22Rv1 (cell line): ENCODE results near the gene SLC6A8.

Experiments
- ZFX ChIP-seq: fragments of 450-650 bp; IDR thresholded peaks from 2 replicates; pipeline ENCODE4 v1.6.1; 2017; ENCODE audit warnings: antibody characterized with exemption, borderline replicate concordance
- TF ChIP-seq, protein P1 (sequence below): fragments of 450-650 bp; IDR thresholded peaks from 2 replicates; pipeline ENCODE4 v1.5.1; 2017; ENCODE audit warnings: mild to moderate bottlenecking

DNA sequence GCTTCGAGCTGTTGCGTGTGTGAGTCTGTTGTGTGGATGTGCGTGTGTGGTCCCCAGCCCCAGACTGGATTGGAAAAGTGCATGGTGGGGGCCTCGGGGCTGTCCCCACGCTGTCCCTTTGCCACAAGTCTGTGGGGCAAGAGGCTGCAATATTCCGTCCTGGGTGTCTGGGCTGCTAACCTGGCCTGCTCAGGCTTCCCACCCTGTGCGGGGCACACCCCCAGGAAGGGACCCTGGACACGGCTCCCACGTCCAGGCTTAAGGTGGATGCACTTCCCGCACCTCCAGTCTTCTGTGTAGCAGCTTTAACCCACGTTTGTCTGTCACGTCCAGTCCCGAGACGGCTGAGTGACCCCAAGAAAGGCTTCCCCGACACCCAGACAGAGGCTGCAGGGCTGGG is 8.4 kb downstream of the SLC6A8 start:
- TF ChIP-seq, protein P1, sequence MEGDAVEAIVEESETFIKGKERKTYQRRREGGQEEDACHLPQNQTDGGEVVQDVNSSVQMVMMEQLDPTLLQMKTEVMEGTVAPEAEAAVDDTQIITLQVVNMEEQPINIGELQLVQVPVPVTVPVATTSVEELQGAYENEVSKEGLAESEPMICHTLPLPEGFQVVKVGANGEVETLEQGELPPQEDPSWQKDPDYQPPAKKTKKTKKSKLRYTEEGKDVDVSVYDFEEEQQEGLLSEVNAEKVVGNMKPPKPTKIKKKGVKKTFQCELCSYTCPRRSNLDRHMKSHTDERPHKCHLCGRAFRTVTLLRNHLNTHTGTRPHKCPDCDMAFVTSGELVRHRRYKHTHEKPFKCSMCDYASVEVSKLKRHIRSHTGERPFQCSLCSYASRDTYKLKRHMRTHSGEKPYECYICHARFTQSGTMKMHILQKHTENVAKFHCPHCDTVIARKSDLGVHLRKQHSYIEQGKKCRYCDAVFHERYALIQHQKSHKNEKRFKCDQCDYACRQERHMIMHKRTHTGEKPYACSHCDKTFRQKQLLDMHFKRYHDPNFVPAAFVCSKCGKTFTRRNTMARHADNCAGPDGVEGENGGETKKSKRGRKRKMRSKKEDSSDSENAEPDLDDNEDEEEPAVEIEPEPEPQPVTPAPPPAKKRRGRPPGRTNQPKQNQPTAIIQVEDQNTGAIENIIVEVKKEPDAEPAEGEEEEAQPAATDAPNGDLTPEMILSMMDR = no peak
- no peak for TF ChIP-seq ZFX
